ENCODE data around the gene SLC9A8. TPM values are rescaled to one million over a fixed set of nuclear protein-coding genes. Genes with fewer than 3 reads are reported as not detected.

SLC9A8 gene
- total and polyA plus RNA-seq, 12 donors, result 3.3 to 8.7 (median 6.9) TPM

- Histone ChIP-seq H3K9me3 (no peaks in the 10 kb centered on the region), H3K36me3 (peaks cover 0 to 96% (median 25%) of the 10 kb centered on the region in 9 donors), H3K27ac (no peak overlapping the region), H3K27me3 (no peaks in the 10 kb centered on the region), H3K4me1 (no peaks in the 10 kb centered on the region), H3K4me3 (no peak overlapping the region)
- no peak for ATAC-seq
- 86 to 89% methylated on average over 5 of the region's 5 CpGs for WGBS, 2 donors
- intact Hi-C loops (cut with DNase I), result no loop called here
- no peak for TF ChIP-seq CTCF (IDR thresholded peaks at IDR 0.05)
- no peak for DNase-seq
These were observed 56.3 kb downstream of the SLC9A8 start for GRCh38 chr20:49868964-49869363.

- DNase-seq (no peak), ATAC-seq (no peak)
- Histone ChIP-seq H3K4me3 (no peak overlapping the region), H3K9me3 (no peaks in the 10 kb centered on the region), H3K36me3 (peaks cover 0 to 96% (median 19%) of the 10 kb centered on the region in 9 donors), H3K27me3 (no peaks in the 10 kb centered on the region), H3K4me1 (no peaks in the 10 kb centered on the region), H3K27ac (no peak overlapping the region)
- WGBS, 2 donors, result 95% methylated on average over 5 of the region's 5 CpGs
- intact Hi-C loops (cut with DNase I), result no loop called here
- TF ChIP-seq CTCF (IDR thresholded peaks at IDR 0.05), result no peak
These were observed 57.6 kb downstream of the SLC9A8 start for GRCh38 chr20:49870261-49870660.

- no peaks in the 10 kb centered on the region for H3K9me3 ChIP-seq
- H3K36me3 ChIP-seq, result peaks cover 0 to 97% (median 8%) of the 10 kb centered on the region in 9 donors
- no peak overlapping the region for H3K27ac ChIP-seq
- no peaks in the 10 kb centered on the region for H3K27me3 ChIP-seq
- H3K4me1 ChIP-seq, result peaks cover 0 to 6% (median 0%) of the 10 kb centered on the region in 9 donors
- DNase-seq (no peak), ATAC-seq (no peak)
- TF ChIP-seq CTCF (IDR thresholded peaks at IDR 0.05), result no peak
- intact Hi-C loops (cut with DNase I), result no loop called here
- 94 to 95% methylated on average over 6 of the region's 6 CpGs for WGBS, 2 donors
- no peak overlapping the region for H3K4me3 ChIP-seq
These were observed 58.8 kb downstream of the SLC9A8 start for GRCh38 chr20:49871391-49871948.

- Histone ChIP-seq H3K4me1 (peaks cover 0 to 11% (median 0%) of the 10 kb centered on the region in 9 donors), H3K27me3 (no peaks in the 10 kb centered on the region), H3K9me3 (no peaks in the 10 kb centered on the region), H3K4me3 (no peak overlapping the region), H3K27ac (no peak overlapping the region), H3K36me3 (peaks cover 0 to 94% (median 8%) of the 10 kb centered on the region in 9 donors)
- ATAC-seq (no peak), DNase-seq (no peak)
- TF ChIP-seq CTCF (IDR thresholded peaks at IDR 0.05), result no peak
- intact Hi-C loops (cut with DNase I), result no loop called here
- 98 to 100% methylated on average over 1 of the region's 1 CpG for WGBS, 2 donors
These were observed 59.4 kb downstream of the SLC9A8 start for GRCh38 chr20:49872056-49872455.

Data from heart right ventricle (tissue), 16 donors.